Bronchial smooth muscle cell (primary cell): ENCODE results near the gene ZNF267. TPM values are rescaled to one million over a fixed set of nuclear protein-coding genes. Genes with fewer than 3 reads are reported as not detected.

Source experiments
- total RNA-seq: library from RNA; depleted of rRNA; stranded (reverse); fragments of >200 nt; gene quantifications from 2 replicates; pipeline ENCODE4 v1.2.1, GENCODE V29; 2014

Gene ZNF267
- total RNA-seq = 8.2 and 10.1 TPM in 2 replicates

GRCh38 chr16:31873556-31874365 lies at the start of gene ZNF267:
ZNF267 (plus strand) TSS chr16:31873807; CDS start chr16:31873967, 160 bp downstream.

